GM19099 (cell line): ENCODE data around the gene MAGI2.

Experiments
- POLR2A ChIP-seq: IDR thresholded peaks from 3 replicates; pipeline ENCODE4 v1.6.1; 2011; ENCODE audit warnings: low read depth; ENCODE audit not compliant: insufficient read length; ENCODE audit errors: extremely low read depth

Gene MAGI2

DNA sequence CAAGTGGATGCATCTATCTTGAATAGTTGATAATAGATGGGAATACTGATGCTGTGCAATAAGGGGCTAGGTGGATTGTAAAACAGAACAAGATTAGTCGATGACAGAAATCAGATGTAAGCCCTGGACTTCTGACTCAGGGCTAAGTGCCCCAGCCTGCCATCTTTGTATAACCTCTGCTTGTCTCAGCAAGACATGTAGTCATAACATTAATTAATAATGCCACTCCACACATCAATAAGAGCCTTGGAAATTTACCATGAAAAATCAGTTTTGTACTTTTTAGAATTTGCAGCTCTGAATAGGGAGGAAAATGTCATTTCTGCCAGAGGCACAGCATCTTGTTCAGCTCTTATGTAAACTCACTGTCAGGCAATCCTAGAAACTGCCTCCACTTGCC lies 1125.7 kb downstream of the MAGI2 start:
- TF ChIP-seq POLR2A: no peak

DNA sequence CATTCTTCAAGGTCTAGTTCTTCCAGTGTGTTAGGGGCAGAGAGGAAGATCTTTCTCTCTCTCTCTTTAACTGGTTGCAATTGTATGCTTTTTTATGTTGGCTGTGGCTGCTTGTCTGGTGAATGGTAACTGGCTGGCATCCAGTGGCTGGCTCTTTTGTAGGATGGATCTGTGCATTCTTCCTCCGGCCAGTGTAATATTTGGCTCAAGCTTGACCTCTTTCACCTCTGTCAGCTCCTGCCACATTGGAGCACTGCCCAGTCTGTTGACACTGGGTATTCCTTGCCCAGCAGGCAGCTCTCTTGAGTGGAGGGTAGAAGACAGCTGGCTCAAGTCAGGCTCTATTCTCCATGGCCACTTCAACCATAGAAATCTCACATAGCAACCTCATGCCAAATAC lies 1126.6 kb downstream of the MAGI2 start:
- TF ChIP-seq POLR2A: no peak

GRCh38 chr7:78326189-78326588 lies 1127.3 kb downstream of the MAGI2 start:
- TF ChIP-seq POLR2A: no peak

DNA sequence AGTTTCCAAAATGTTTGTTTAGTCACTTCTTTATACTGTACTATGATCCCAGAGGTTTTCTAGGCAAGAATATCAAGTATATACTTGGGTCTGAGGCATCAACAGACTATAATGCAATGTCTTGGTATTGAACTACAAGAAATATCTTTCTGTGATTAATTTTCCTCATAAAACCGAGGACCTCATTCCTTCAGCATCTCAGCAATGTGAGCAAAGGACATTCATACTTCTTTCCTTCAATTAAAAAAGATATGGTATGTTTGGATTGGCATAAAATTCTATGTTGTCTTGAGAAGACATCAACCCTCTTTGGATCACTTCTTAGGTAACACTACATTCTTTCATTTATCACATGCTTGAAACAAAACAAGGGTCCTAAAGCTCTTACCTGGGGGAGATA lies 1130.3 kb downstream of the MAGI2 start:
- TF ChIP-seq POLR2A: no peak

DNA sequence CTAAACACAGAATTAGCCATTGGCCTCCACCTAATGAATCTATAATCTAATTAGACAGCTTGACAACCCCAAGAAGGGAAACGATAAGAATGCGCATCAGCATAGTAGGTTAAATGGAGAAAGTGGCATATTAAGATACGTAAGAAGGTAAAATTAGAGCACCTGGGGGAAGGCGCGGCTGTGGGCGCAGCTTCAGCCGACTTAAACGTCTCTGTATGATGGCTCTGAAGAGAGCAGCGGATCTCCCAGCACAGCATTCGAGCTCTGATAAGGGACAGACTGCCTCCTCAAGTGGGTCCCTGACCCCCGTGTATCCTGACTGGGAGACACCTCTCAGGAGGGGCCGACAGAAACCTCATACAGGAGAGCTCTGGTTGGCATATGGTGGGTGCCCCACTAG lies 1136.1 kb downstream of the MAGI2 start:
- TF ChIP-seq POLR2A: no peak

DNA sequence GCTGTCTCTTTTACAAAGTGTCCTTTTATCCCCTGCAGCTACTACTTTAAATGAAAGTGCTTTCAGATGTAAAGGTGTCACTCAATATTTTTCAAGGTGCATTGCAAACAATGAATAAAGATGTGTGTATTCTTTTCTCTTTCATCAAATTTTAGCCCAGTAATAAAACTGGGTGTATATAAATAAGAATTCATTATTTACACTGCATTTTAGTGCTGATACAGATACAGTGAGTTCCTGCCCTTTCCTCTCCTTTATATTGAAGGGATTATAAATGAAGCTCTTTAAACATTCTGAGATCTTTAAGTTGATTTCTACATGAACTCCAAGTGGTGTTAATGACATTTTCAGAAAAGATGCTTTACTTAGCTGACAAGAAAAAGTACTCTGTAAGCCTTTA lies 1137.4 kb downstream of the MAGI2 start:
- no peak for TF ChIP-seq POLR2A

- TF ChIP-seq POLR2A: no peak
Observed at GRCh38 chr7:78315119-78315518, 1138.3 kb downstream of the MAGI2 start.

GRCh38 chr7:78311181-78311580 lies 1142.3 kb downstream of the MAGI2 start:
- no peak for TF ChIP-seq POLR2A

GRCh38 chr7:78307892-78308291 lies 1145.6 kb downstream of the MAGI2 start:
- TF ChIP-seq POLR2A: no peak

- no peak for TF ChIP-seq POLR2A
Observed at GRCh38 chr7:78306634-78307033, 1146.8 kb downstream of the MAGI2 start.

DNA sequence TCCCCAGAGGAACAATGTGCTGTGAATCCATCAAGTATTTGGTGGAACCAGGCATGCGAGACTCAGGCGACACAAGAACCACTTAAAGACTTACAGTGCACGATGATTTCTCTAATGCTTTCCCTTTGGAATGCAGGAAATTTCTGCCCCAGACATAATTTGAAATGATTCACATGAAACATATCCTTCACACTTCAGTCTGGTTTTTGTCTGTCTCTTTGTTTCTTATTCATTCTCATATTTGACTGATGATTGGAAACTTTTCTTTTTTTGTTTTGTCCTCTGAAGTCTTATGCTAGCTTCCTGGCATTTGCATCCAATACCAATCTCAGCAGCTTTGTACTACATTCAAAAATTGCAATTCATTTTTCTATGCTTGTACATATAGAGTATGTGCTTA lies 1152.1 kb downstream of the MAGI2 start:
- TF ChIP-seq POLR2A: no peak

GRCh38 chr7:78299088-78299487 lies 1154.4 kb downstream of the MAGI2 start:
- TF ChIP-seq POLR2A: no peak

DNA sequence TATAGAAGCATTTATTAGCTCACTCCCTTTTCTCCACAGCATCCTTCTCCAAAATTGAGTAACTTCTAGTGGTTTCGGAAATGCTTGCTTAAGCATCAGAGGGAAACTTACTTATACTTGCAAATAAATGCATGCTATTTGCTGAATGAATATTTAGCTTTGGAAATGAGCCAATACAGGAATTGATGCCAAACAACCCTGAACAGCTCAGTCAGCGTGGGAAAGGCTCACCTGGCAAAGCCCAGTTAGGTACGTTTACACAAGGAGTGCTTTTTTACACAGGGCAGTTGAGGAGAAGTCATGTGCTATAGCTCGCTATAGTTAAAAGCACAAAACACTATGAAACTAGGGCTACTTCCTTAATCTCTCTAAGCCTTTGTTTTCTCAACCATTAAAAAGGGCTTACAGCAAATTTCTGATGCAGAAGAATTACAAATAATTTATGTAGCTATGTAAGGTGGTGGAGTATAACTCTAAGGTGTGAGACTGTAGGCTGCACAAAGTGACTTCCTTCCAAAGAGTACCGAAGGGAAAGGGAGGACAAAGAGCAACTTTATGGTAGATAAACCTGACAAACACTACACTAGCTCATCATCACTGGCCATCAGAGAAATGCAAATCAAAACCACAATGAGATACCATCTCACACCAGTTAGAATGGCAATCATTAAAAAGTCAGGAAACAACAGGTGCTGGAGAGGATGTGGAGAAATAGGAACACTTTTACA lies 1156.7 kb downstream of the MAGI2 start:
- no peak for TF ChIP-seq POLR2A

GRCh38 chr7:78296046-78296597 lies 1157.3 kb downstream of the MAGI2 start:
- TF ChIP-seq POLR2A: no peak

DNA sequence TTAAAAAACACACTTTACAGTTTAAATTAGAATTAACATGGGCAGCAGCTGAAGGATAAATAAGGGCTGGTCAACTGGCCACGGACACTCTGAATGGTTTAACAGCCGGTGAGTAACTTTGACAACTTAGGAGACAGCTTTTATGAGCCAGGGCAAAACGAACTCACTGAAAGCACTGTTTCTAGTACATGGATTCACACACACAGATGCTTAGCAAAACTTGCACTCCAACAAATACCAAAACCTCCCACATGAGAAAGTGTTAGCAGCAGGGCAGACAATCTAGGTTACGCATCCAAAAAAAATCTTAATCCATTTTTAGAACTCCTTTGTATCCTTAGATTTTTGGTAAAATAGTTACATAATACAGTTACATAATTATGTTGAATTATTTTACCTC lies 1168.5 kb downstream of the MAGI2 start:
- TF ChIP-seq POLR2A: no peak

DNA sequence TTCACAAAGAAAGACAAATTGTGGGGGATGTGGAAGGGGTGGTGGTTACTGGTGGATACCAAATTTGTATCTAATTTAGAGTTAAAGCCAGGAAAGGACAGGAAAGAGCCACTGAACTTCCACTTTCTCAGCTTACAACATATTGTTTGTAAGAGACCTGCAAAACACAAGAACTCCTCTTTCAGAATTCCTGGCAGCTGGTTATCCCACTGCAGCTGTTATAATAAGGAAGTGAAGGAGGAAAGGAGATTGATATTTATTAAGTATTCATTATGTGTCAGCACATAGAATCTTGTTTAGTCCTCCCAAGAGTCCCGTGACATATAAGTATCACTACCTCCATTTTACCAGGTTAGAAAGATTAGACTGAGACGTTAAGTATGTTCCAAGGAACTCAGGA lies 1173.2 kb downstream of the MAGI2 start:
- no peak for TF ChIP-seq POLR2A

DNA sequence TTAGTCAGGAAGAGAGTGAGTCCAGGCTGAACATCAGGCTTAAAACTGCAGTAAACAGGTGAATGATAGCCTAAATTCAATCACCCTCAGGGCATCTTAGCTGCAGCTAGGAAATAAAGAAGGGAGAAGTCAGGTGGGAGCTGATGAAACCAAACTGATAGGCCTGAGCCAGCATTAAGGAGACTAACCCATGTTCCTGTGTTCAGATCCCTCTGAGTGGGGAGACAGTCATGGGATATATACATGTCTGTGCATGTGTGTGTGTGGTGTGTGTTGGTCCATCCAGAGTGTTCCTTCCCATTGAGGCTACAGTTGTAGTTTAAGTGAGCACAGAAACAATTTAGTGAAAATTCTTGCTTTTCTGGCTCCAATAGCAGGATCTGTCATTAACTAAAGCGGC lies 1174.0 kb downstream of the MAGI2 start:
- no peak for TF ChIP-seq POLR2A

GRCh38 chr7:78279032-78279431 lies 1174.4 kb downstream of the MAGI2 start:
- no peak for TF ChIP-seq POLR2A

- no peak for TF ChIP-seq POLR2A
Observed at GRCh38 chr7:78267141-78267540, 1186.3 kb downstream of the MAGI2 start.
